Middle frontal gyrus (tissue), 1 donor: Measurements from ENCODE around the gene RPE.
A peak's percentile ranks its signal among the peaks of the same experiment; 100 is the strongest.

Experiments
- DNase-seq: peaks from one replicate; pipeline ENCODE4 v3.0.0-alpha.2; 2015; ENCODE audit warnings: low spot score; ENCODE audit errors: extremely low spot score

RPE gene

GRCh38 chr2:210002158-210003157 lies at the start of gene RPE:
Gene RPE, plus strand, starts transcription at chr2:210002638. Its CDS starts 24 bp downstream, at chr2:210002662.
- DNase-seq = peak; percentile 94

GRCh38 chr2:209956271-209956670 lies 46.2 kb upstream of the RPE start:
- no peak for DNase-seq

- no peak for DNase-seq
Observed at GRCh38 chr2:209958016-209958415, 44.4 kb upstream of the RPE start.

GRCh38 chr2:209960045-209960444 lies 42.4 kb upstream of the RPE start:
- no peak for DNase-seq

GRCh38 chr2:209960676-209961630 lies 41.5 kb upstream of the RPE start:
- no peak for DNase-seq

GRCh38 chr2:209965723-209966122 lies 36.7 kb upstream of the RPE start:
- DNase-seq = no peak

- DNase-seq = no peak
Observed at GRCh38 chr2:209969692-209970091, 32.7 kb upstream of the RPE start.

- DNase-seq = no peak
Observed at GRCh38 chr2:209970271-209970670, 32.2 kb upstream of the RPE start.

- no peak for DNase-seq
Observed at GRCh38 chr2:209970711-209971110, 31.7 kb upstream of the RPE start.

- no peak for DNase-seq
Observed at GRCh38 chr2:209973328-209973727, 29.1 kb upstream of the RPE start.

- no peak for DNase-seq
Observed at GRCh38 chr2:209974576-209974975, 27.9 kb upstream of the RPE start.

GRCh38 chr2:209976698-209977385 lies 25.6 kb upstream of the RPE start:
- no peak for DNase-seq

GRCh38 chr2:209977386-209978239 lies 24.8 kb upstream of the RPE start:
- no peak for DNase-seq

- DNase-seq = no peak
Observed at GRCh38 chr2:209984291-209984690, 18.1 kb upstream of the RPE start.

GRCh38 chr2:209985874-209986273 lies 16.6 kb upstream of the RPE start:
- DNase-seq = no peak

GRCh38 chr2:209986415-209986814 lies 16.0 kb upstream of the RPE start:
- no peak for DNase-seq

GRCh38 chr2:209988010-209988409 lies 14.4 kb upstream of the RPE start:
- DNase-seq = no peak

GRCh38 chr2:209990838-209991237 lies 11.6 kb upstream of the RPE start:
- DNase-seq = no peak

GRCh38 chr2:209993968-209994367 lies 8.5 kb upstream of the RPE start:
- no peak for DNase-seq

GRCh38 chr2:209998596-209998995 lies 3.8 kb upstream of the RPE start:
- no peak for DNase-seq
